GM19452 (cell line): ENCODE data around the gene GEN1.

Experiments used
- ATAC-seq: cut with Tn5 transposase; IDR thresholded peaks from one replicate; pipeline ENCODE4 v1.9.1; 2021; ENCODE audit not compliant: unreplicated experiment

The GEN1 gene

GRCh38 chr2:17793803-17794354, 39.9 kb downstream of the GEN1 start:
- no peak for ATAC-seq

DNA sequence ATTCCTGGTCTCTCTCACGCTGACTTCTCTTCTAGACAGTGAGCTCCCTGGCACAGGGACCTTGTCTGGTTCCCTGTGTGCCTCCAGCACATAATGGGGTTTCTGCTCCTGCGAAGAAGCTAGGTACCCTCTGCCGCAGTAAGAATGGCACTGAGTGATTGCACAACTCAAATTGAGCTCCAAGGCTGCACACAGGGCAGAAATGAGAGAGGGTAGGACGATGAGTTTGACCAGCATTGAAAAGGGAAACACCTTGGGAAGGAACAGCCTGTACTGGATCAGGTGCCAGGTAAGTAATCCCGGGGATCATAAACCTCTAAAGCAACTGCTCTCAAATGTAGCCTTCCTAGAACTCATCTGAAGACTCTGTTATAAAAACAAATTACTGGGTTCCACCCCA, 41.4 kb downstream of the GEN1 start:
- ATAC-seq = no peak

DNA sequence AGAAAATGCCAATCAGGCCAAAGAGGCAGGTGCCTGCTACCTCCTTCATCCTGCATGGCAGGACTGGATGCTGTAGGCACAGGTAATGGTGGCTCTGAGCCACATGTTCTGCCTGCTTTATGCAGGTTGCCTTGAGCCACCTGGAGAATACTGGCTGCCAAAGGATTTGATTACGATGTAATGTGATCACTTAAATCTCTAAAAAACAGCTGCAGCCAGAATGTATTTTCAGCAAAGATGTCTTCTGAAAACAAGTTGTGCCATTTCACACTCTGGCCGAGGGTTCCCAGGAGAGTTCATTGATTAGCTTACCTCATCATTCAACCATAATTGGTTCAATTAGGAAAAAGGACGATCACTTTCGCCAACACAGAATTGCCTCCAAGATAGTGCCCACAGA, 44.4 kb downstream of the GEN1 start:
- ATAC-seq = no peak

DNA sequence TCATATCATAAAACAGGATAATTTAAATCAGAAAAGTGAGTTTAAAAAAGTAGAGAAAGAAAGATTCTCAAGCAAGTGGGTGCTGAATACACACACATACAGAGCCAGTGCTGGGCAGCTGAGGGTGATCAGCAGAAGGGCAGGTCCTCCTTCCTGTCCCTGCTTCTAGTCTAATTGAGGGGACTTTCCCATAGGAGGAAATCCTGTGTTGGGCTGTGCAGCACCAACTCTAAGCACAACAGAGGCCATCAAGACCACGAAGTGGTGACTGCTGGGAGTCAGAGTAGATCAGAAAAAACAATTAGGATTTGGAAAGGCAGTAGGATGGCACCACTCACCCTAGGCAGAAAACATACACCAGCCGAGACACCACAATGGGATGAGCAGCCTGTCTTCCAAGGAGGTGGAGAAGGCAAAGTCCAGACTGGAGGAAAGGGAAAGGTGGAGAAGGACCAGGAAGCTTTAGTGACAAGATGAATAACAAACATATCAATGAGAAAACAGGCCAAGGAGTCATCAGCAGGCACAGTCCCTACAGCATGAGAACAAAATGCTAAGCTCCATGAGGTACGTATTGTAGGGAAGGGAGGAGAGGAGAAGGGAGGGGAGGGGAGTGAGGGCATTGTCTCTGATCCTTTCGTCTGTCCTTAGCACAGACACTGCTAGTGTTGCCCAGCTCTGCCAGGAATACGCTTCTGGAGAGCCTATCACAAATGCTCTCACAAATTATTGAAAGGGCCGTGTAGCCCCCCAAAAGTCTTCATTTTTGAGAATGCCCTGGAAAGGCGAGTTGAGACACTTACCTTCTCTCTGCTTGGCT, 45.6 kb downstream of the GEN1 start:
- ATAC-seq = no peak

- ATAC-seq = no peak
Observed at GRCh38 chr2:17800219-17800618, 46.3 kb downstream of the GEN1 start.

- no peak for ATAC-seq
Observed at GRCh38 chr2:17800693-17801458, 46.9 kb downstream of the GEN1 start.

- ATAC-seq = no peak
Observed at GRCh38 chr2:17803497-17803896, 49.6 kb downstream of the GEN1 start.

DNA sequence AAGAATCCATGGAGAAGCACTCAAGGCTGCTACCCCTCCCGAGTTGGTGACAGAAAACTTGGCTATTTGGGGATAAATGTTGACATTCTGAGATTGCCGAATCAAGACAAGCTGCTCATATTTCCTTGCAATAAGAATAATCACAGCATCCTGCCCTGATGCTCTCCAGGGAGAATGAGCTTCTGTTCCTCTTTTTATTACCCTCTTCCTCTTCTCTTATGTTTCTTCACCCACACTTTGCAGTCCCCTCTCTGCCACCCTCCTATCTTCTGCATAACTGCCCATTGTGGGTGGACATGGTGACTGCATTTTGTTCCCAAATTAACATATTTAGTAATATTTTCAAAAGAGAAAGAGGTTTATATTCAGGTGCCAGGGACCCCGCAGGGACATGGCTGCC, 50.4 kb downstream of the GEN1 start:
- ATAC-seq = peak; percentile 62

DNA sequence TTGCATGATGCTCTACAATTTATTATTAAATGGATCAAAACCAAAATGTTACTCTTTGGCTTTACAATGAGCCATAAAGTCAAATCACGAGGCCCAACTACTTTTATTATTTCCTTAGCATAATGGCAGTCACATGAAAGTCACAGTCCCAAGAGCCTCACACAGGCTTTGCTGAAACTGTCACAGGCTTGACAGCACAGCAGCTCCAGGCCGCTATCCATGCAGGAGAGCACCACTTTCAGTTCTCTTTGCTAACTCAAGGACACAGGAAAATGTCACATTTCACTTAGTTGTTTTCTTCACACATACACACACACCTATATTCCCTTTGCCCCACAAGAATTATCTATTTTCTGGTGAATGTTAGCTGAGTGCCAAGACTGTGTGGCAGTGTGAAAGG, 51.2 kb downstream of the GEN1 start:
- peak; percentile 41 for ATAC-seq

- no peak for ATAC-seq
Observed at GRCh38 chr2:17805717-17806363, 51.9 kb downstream of the GEN1 start.

GRCh38 chr2:17813010-17813741, 59.2 kb downstream of the GEN1 start:
- ATAC-seq = peak; percentile 53

GRCh38 chr2:17813742-17814473, 60.0 kb downstream of the GEN1 start:
- ATAC-seq = peak; percentile 93

DNA sequence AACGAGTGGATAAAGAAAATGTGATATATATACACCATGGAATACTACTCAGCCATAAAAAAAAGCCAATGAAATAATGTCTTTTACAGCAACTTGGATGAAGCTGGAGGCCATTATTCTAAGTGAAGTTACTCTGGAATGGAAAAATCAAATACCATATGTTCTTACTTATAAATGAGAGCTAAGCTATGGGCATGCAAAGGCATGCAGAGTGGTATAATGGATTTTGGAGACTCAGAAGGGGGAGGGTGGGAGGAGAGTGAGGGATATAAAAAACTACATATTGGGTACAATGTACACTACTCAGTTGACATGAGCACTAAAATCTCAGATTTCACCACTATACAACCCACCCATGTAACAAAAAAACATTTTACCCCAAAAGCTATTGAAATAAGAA, 60.7 kb downstream of the GEN1 start:
- ATAC-seq = no peak

GRCh38 chr2:17815468-17816184, 61.7 kb downstream of the GEN1 start:
- no peak for ATAC-seq

DNA sequence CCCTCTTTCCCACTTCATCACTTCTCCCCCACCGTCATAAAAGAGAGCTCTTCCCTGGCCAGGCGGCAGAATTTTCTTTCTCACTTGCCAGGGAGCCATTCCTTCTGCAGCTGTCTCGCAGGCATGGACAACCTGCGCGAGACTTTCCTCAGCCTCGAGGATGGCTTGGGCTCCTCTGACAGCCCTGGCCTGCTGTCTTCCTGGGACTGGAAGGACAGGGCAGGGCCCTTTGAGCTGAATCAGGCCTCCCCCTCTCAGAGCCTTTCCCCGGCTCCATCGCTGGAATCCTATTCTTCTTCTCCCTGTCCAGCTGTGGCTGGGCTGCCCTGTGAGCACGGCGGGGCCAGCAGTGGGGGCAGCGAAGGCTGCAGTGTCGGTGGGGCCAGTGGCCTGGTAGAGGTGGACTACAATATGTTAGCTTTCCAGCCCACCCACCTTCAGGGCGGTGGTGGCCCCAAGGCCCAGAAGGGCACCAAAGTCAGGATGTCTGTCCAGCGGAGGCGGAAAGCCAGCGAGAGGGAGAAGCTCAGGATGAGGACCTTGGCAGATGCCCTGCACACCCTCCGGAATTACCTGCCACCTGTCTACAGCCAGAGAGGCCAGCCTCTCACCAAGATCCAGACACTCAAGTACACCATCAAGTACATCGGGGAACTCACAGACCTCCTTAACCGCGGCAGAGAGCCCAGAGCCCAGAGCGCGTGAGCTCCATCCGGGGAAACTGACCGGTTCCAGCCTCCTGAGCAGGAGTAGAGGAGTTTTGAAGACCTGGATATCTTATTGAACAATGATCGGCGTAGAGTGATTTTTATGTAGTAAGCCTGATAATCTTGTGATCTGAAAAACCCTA, 62.7 kb downstream of the GEN1 start, which contains the start of gene MSGN1:
Gene MSGN1, plus strand, starts transcription at position 65 of the 850 bp plus-strand sequence. Its CDS starts 59 bp downstream, at position 124.
- no peak for ATAC-seq

DNA sequence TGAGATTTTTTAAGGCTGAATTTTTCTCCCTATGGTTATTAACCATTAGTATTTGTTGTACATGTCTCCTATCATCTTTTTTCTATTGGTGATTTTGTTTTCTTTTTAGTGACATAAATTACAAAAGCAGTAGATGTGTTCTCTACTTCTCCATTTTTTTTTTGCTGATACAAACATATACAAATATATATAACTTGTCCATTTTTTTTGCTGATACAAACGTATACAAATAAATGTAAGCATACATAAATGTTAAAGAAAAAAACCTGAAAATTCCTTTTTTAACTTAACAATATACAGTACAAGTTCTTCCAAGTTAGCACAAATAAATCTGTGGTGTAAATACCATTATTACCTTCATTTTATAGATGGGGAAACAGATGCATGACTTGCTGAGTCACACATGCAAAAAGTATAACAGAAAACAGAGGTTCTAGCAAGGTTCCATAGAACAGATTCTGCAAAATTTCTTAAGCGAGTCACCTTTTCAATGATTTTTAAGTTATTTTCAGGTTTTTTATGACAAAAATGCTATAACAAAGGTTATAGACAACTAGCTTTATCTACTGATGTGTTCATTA, 64.4 kb downstream of the GEN1 start:
- no peak for ATAC-seq

DNA sequence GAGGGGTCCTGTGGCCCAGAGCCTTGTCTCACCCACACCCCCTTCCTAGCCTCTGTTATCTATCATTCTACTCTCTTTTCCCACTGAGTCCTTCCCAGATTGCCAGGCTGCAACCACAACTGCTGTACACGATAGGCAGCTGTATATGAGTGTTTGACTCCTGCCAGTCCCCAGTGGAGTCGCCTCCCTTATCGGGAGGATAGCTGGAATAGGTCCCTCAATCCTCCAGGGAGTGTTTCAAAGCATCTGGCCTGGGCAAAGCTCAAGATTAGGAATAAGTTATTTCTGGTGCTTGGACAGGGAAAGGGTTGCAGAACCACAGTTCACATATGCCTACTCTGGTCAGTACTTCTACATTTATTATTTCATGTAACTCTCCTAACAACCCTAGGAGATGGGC, 67.1 kb downstream of the GEN1 start:
- ATAC-seq = no peak
